HEK293T (cell line): Measurements from ENCODE around the gene NEUROD2.

Source experiments
- HDGF ChIP-seq: fragments of 450-650 bp; IDR thresholded peaks from 2 replicates; pipeline ENCODE4 v1.6.1; 2017; ENCODE audit warnings: antibody characterized with exemption, borderline replicate concordance
- L3MBTL2 ChIP-seq: fragments of 450-650 bp; conservative IDR thresholded peaks from 2 replicates; pipeline ENCODE4 v1.6.1; 2016; ENCODE audit warnings: mild to moderate bottlenecking
- LEF1 ChIP-seq: fragments of 450-650 bp; IDR thresholded peaks from 2 replicates; pipeline ENCODE4 v1.6.1; 2017; ENCODE audit warnings: mild to moderate bottlenecking, borderline replicate concordance
- TARDBP ChIP-seq: fragments of 450-650 bp; IDR thresholded peaks from 2 replicates; pipeline ENCODE4 v1.6.1; 2016
- TF ChIP-seq, protein P1 (sequence below): fragments of 450-650 bp; IDR thresholded peaks from 2 replicates; pipeline ENCODE4 v1.6.1; 2016

DNA sequence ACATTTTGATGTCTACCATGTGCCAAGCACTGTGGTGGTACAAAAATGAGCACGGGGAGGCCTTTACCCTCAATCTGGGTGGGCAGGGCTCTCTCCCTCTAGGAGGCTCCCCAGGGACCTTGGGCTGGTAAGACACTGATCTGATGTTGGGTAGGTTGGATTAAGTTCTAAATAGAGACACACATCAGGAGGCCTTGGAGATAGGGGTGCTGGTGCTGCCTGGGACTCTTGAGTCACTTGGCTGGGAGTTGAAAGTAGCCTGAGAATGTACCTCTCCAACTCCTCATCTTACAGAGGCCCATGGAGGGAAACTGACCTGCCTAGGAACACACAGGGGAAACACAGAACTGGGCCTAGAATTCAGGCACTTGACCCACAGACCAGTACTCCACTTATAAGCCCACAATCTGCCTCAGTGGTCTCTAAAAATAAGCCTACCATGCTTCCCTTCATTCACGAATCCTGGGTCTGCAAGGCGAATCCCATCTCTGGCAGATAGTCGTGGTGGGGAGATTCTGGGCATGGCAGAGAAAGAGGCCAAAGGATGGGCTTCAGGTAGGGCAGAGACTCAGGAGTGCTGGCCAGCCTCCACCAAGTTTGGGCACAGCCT is 1.8 kb upstream of the NEUROD2 start:
- no peak for TF ChIP-seq TARDBP
- TF ChIP-seq L3MBTL2 = no peak
- TF ChIP-seq HDGF = no peak
- TF ChIP-seq, protein P1, sequence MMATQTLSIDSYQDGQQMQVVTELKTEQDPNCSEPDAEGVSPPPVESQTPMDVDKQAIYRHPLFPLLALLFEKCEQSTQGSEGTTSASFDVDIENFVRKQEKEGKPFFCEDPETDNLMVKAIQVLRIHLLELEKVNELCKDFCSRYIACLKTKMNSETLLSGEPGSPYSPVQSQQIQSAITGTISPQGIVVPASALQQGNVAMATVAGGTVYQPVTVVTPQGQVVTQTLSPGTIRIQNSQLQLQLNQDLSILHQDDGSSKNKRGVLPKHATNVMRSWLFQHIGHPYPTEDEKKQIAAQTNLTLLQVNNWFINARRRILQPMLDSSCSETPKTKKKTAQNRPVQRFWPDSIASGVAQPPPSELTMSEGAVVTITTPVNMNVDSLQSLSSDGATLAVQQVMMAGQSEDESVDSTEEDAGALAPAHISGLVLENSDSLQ = no peak
- no peak for TF ChIP-seq LEF1
